ENCODE measurements around the gene MASP1.

MASP1 gene

DNA sequence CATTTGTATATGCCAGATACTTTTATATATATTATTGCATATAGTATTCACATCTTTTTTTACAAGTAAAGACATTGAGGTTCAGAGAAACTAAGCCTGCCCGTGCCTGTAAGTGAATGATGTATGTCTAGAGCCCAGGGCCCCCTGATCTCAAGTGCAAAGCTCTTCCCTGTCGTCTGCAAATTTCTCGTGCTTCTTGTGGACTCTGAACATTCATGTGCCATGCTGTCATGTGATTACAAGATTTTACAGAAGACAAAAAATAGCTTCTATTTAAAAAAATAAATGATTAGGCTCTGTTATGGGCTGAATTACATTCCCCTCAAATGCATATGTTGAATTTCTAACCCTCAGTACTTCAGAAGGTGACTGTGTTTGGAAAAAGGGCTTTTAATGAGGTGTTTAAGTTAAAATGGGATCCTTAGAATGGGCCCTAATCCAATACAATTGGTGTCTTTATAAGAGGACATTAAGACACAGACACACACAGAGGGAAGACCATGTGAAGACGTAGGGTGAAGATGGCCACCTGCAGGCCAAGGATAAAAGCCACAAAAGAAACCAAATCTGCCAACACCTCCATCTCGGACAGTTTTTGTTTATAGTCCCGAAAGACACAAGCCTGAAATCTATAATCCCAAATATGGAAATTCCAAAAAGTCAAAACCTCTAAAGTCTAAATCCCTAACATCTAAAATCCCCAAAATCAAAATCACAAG is 3.9 kb upstream of the MASP1 start:
- no peak overlapping the region for H3K4me3 ChIP-seq (ENCODE audit: extremely low read depth, insufficient read depth, low read length, poor library complexity, severe bottlenecking)
- no peaks in the 10 kb centered on the region for H3K36me3 ChIP-seq (ENCODE audit: control insufficient read depth, insufficient read depth, low read length)
- no peaks in the 10 kb centered on the region for H3K9me3 ChIP-seq (ENCODE audit: control insufficient read depth, low read length)
- H3K4me1 ChIP-seq (ENCODE audit: control insufficient read depth, insufficient read depth, low read length, poor library complexity, severe bottlenecking), result peaks cover 26% of the 10 kb centered on the region
- 45 to 68% methylated on average over 3 to 5 of the region's 6 CpGs for WGBS, 2 experiments (ENCODE audit: insufficient coverage in 2 of 2)
- H3K27ac ChIP-seq (ENCODE audit: low read depth, low read length, severe bottlenecking), result no peak overlapping the region

DNA sequence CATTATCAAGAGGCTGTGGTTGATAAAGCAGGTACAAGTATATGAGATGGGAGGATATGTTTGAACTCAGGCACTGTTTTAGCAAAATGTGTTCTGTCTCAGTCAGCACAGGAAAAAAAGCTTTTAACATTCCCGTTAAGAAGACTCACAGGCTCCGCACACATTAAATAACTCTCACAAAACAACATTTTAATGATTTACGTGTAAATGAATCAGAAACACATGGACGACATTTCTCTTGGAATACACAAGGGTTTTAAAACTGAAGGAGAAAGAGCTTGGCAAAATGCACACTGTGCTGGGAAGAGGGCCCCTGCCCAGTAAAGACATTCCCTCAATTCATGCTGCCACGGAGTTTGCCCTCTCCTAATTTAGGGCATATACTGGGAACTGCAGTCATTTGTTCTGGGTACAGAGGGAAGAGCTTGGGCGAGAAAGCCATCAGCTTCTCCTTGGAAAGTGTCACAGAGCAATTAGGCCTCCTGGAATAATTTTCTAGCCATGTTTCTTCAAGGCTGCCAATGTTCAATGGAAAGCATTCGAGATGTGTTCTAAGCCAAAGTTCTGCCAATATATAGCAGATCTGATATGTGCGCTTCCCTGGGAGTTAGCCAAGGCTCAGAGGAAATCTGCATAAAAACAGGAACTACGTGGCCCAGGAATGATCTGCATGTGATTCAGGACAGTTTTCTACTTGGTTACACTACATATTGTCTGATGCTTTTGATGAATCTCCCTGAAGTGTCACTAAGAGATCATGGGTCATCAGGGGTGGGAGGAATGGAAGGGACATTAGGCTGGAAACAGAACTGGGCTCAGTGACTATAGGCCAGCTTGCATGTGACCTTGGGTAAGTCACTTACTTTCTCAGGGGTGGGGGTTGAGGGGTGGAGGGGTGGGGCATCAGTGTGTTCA is 2.2 kb upstream of the MASP1 start:
- Histone ChIP-seq H3K9me3 (ENCODE audit: control insufficient read depth, low read length) (no peaks in the 10 kb centered on the region), H3K36me3 (ENCODE audit: control insufficient read depth, insufficient read depth, low read length) (no peaks in the 10 kb centered on the region), H3K4me1 (ENCODE audit: control insufficient read depth, insufficient read depth, low read length, poor library complexity, severe bottlenecking) (peaks cover 26% of the 10 kb centered on the region), H3K4me3 (ENCODE audit: extremely low read depth, insufficient read depth, low read length, poor library complexity, severe bottlenecking) (no peak overlapping the region), H3K27ac (ENCODE audit: low read depth, low read length, severe bottlenecking) (no peak overlapping the region)
- WGBS, 2 experiments (ENCODE audit: insufficient coverage in 2 of 2), result 80 to 87% methylated on average over 5 to 7 of the region's 9 CpGs

DNA sequence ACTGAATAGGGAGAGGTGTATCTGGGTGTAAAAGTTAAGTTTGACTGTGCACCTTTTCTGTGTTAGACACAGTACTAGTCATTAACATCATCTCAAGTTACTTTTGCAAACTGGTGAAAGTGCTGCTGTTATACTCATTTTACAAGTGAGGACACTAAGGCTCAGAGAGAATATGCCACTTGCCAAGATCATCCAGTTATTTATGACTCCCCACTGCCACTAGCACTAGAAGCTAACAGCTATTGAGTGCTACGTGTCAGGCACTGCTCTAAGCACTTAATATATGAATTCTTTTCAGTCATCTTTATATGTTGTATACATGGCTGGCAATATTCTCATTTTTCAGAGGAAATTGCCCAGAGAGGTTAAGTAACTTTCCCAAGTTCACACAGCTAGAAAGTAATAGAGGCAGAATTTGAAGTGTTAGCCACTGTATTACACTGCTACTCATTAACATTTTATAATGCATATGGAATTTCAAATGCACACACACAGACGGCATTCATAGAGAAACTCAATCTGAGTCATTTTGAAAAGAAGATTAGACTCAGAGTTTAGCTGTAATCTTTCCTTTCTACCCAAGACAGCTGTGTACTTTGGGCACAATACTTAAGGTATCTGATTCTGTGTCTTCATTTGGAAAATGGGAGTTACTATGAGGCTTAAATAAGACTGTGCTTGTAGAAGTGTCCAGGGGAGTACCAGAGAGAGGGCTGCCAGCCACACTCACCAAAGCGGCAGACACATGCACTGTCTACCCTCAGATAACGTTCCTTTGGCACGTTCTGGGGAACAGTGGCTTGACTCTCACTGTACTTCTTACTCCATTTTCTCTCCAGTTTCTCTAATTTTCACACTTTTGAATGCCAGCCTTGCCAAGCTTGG is 1.3 kb upstream of the MASP1 start:
- H3K27ac ChIP-seq (ENCODE audit: low read depth, low read length, severe bottlenecking), result no peak overlapping the region
- no peak overlapping the region for H3K4me3 ChIP-seq (ENCODE audit: extremely low read depth, insufficient read depth, low read length, poor library complexity, severe bottlenecking)
- 80 to 87% methylated on average over 1 to 4 of the region's 5 CpGs for WGBS, 2 experiments (ENCODE audit: insufficient coverage in 2 of 2)
- no peaks in the 10 kb centered on the region for H3K36me3 ChIP-seq (ENCODE audit: control insufficient read depth, insufficient read depth, low read length)
- no peaks in the 10 kb centered on the region for H3K9me3 ChIP-seq (ENCODE audit: control insufficient read depth, low read length)
- H3K4me1 ChIP-seq (ENCODE audit: control insufficient read depth, insufficient read depth, low read length, poor library complexity, severe bottlenecking), result peaks cover 26% of the 10 kb centered on the region

DNA sequence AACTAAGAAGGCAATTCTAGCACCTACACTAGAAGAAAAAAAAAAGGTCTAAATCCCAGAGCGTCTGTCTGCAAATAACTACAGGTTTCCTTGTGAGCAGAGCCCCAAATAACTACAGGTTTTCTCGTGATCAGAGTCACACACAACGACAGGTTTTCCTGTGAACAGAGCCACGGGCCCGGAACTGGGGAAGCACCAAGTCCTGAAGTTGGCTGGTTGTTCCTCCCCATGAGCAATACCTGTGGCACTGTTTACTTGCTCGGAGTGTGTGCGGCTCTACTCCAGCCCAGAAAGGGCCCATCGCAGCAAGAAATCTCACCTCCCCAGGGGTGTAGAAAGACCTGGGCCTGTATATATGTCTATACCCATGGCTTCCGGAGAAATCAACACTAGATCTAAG is 644 bp upstream of the MASP1 start:
- peak overlapping the region; percentile 51 for H3K4me3 ChIP-seq (ENCODE audit: extremely low read depth, insufficient read depth, low read length, poor library complexity, severe bottlenecking)
- 57 to 63% methylated on average over 5 to 6 of the region's 9 CpGs for WGBS, 2 experiments (ENCODE audit: insufficient coverage in 2 of 2)
- no peaks in the 10 kb centered on the region for H3K9me3 ChIP-seq (ENCODE audit: control insufficient read depth, low read length)
- peaks cover 32% of the 10 kb centered on the region for H3K4me1 ChIP-seq (ENCODE audit: control insufficient read depth, insufficient read depth, low read length, poor library complexity, severe bottlenecking)
- H3K36me3 ChIP-seq (ENCODE audit: control insufficient read depth, insufficient read depth, low read length), result peaks cover 3% of the 10 kb centered on the region
- H3K27ac ChIP-seq (ENCODE audit: low read depth, low read length, severe bottlenecking), result peak overlapping the region; percentile 31

DNA sequence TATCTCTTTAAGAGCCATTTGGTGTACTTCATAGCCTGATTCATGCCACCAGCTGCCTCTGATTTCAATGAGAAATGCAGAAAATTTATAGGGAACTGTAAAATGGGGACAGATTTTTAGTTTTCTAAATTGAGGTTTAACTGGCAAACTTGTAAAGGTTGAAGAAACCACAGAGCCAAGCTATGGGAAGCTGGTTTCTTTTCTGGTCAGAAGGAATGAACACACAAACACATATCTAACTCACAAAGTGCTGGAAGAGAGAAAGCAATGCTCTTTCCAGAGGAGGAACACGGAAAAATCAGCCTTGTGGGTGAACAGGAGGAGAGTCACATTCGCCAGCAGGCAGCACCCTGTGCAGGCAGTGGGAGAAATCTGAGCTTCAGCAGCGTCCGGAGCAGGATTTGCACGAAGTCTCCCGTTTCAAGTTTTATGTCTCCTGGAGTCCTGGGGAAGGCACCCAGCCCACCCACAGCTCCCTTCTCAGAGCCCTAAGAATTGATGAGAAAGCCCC is 481 bp downstream of the MASP1 start:
- H3K36me3 ChIP-seq (ENCODE audit: control insufficient read depth, insufficient read depth, low read length), result peaks cover 10% of the 10 kb centered on the region
- H3K4me3 ChIP-seq (ENCODE audit: extremely low read depth, insufficient read depth, low read length, poor library complexity, severe bottlenecking), result peak overlapping the region; percentile 51
- H3K4me1 ChIP-seq (ENCODE audit: control insufficient read depth, insufficient read depth, low read length, poor library complexity, severe bottlenecking), result peaks cover 33% of the 10 kb centered on the region
- H3K9me3 ChIP-seq (ENCODE audit: control insufficient read depth, low read length), result no peaks in the 10 kb centered on the region
- H3K27ac ChIP-seq (ENCODE audit: low read depth, low read length, severe bottlenecking), result peak overlapping the region; percentile 6
- 5 to 9% methylated on average over 5 to 6 of the region's 6 CpGs for WGBS, 2 experiments (ENCODE audit: insufficient coverage in 2 of 2)

DNA sequence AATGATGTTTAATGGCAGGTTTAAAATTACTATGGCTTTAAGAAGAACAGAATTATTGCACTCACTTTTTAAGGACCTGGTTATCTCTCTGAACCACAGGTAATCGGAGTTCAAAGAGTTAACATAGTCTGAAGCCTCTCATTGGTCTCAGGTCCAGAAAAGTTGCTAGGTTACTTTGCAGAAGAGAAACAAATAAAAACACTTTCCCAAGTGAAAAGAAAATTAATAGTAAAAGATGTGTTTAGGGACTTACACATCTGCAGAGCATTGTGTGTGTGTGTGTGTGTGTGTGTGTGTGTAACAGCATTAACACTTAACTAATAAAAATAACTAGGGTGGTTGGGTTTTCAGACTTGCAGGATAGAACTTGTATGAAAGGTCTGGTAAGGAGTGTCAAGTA is 1.0 kb downstream of the MASP1 start:
- no CpG with 5 or more reads among the region's 1 CpG for WGBS, 2 experiments (ENCODE audit: insufficient coverage in 2 of 2)
- Histone ChIP-seq H3K4me3 (ENCODE audit: extremely low read depth, insufficient read depth, low read length, poor library complexity, severe bottlenecking) (peak overlapping the region; percentile 51), H3K27ac (ENCODE audit: low read depth, low read length, severe bottlenecking) (no peak overlapping the region), H3K4me1 (ENCODE audit: control insufficient read depth, insufficient read depth, low read length, poor library complexity, severe bottlenecking) (peaks cover 32% of the 10 kb centered on the region), H3K36me3 (ENCODE audit: control insufficient read depth, insufficient read depth, low read length) (peaks cover 16% of the 10 kb centered on the region), H3K9me3 (ENCODE audit: control insufficient read depth, low read length) (no peaks in the 10 kb centered on the region)

DNA sequence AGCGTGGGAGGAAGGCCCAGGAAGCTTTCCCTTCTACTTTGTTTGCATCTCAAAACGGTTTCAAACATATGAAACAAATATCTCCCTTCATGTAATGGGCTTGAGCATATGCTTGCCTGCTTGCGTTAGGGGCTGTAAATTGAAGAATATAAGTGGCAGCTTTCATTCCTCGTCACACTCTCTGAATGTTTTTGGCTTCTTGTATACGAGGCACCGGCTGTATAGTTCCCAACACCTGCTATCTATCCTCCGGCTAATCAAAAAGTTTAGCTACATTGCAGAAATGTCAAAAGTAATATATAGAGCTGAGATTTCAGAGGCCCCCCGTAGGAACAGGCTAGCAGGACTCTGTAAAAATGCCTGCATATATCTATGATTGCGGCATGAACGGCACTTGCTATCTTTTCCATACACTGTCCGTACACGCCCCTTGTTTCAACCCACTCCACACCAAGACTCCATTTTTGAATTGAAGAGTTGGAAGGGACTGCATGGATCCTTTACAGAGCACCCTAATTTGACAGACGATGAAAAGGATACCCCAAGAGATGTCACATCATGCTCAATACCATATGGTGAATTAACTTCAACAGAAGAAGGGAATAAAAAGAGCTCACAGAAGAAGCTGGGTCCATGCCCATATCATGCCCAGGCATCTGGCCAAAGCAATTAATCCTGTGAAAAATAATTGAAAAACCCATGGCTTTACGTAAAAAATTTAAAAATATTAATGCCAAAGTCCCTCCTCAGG is 2.5 kb downstream of the MASP1 start:
- peaks cover 26% of the 10 kb centered on the region for H3K4me1 ChIP-seq (ENCODE audit: control insufficient read depth, insufficient read depth, low read length, poor library complexity, severe bottlenecking)
- H3K36me3 ChIP-seq (ENCODE audit: control insufficient read depth, insufficient read depth, low read length), result peaks cover 31% of the 10 kb centered on the region
- no peaks in the 10 kb centered on the region for H3K9me3 ChIP-seq (ENCODE audit: control insufficient read depth, low read length)
- no peak overlapping the region for H3K27ac ChIP-seq (ENCODE audit: low read depth, low read length, severe bottlenecking)
- 87 to 89% methylated on average over 5 to 7 of the region's 14 CpGs for WGBS, 2 experiments (ENCODE audit: insufficient coverage in 2 of 2)
- peak overlapping the region; percentile 51 for H3K4me3 ChIP-seq (ENCODE audit: extremely low read depth, insufficient read depth, low read length, poor library complexity, severe bottlenecking)

DNA sequence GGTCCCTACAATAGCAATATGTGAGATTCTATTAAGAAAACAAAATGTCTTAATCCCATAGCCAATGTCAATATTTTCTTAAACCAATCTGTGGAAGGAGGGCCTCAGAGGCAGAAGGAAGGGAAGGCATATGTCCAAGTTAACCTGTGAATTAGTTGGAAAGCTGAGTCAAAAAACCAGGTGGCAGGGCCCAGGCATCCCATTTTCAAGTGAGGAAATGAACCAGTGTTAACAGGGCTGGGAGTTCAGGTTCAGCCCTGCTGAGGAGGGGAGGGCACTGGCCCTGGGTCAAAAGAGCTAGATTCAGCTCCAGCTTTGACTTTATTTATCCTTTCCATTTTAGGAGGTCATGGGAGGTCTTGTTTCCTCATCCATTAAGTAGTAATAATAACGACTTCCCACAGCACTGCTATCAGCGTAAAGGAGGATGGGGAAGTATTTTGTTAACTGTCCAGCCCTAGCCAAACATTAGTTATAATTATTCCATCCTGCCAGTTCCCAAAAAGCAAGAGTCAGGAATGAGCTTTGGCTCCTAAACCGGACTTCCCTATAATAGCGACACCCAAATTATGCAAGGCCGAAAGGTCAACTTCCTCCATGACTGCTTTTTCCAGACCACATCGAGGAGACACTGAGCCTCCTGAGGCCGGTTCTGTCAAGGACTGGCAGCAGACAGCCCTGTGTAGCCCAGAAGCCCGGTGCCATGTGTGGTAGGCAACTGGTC is 3.2 kb downstream of the MASP1 start:
- WGBS, 2 experiments (ENCODE audit: insufficient coverage in 2 of 2), result 83 to 96% methylated on average over 4 to 6 of the region's 8 CpGs
- Histone ChIP-seq H3K9me3 (ENCODE audit: control insufficient read depth, low read length) (no peaks in the 10 kb centered on the region), H3K27ac (ENCODE audit: low read depth, low read length, severe bottlenecking) (no peak overlapping the region), H3K36me3 (ENCODE audit: control insufficient read depth, insufficient read depth, low read length) (peaks cover 38% of the 10 kb centered on the region), H3K4me3 (ENCODE audit: extremely low read depth, insufficient read depth, low read length, poor library complexity, severe bottlenecking) (peak overlapping the region; percentile 51), H3K4me1 (ENCODE audit: control insufficient read depth, insufficient read depth, low read length, poor library complexity, severe bottlenecking) (peaks cover 19% of the 10 kb centered on the region)

DNA sequence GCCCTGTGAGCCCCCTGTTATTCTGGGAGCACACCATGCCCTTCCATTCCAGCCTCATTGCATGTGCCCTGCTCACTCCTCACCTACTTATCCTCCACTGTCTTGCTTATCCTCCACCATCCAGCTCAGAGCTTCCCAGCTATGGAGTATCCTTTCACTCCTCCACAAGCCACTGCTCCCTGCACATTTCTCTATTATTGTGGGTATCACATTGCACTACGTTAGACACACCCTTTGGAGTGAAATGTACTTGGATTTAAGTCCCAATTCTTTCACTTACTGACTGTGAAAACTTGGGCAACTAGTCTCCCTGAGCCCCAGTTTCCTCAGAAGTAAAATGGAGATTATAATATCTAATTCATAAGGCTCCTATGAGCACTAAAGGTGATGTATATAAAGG is 4.3 kb downstream of the MASP1 start:
- Histone ChIP-seq H3K4me1 (ENCODE audit: control insufficient read depth, insufficient read depth, low read length, poor library complexity, severe bottlenecking) (peaks cover 16% of the 10 kb centered on the region), H3K36me3 (ENCODE audit: control insufficient read depth, insufficient read depth, low read length) (peaks cover 48% of the 10 kb centered on the region), H3K9me3 (ENCODE audit: control insufficient read depth, low read length) (no peaks in the 10 kb centered on the region), H3K27ac (ENCODE audit: low read depth, low read length, severe bottlenecking) (no peak overlapping the region), H3K4me3 (ENCODE audit: extremely low read depth, insufficient read depth, low read length, poor library complexity, severe bottlenecking) (no peak overlapping the region)
- no CpG with 5 or more reads among the region's 1 CpG for WGBS, 2 experiments (ENCODE audit: insufficient coverage in 2 of 2)
